Gastroesophageal sphincter (tissue), 3 donors: ENCODE data around the gene ZBED5.

Experiments used
- CTCF ChIP-seq, 4 experiments: fragments of 200-600 bp in 2 of 4; fragments of 450-650 bp in 2 of 4; sonication (generic) in 1 of 4; IDR thresholded peaks; one replicate each; pipeline ENCODE4 v1.5.1; 2017 to 2019; ENCODE audit warnings: antibody characterized with exemption in 4 of 4, mild to moderate bottlenecking in 2 of 4, moderate library complexity in 2 of 4
- EP300 ChIP-seq: sonication (generic); formaldehyde crosslinking; IDR thresholded peaks from one replicate; pipeline ENCODE4 v1.6.1; 2017; ENCODE audit warnings: antibody characterized with exemption, mild to moderate bottlenecking
- POLR2AphosphoS5 ChIP-seq: sonication (generic); formaldehyde crosslinking; IDR thresholded peaks from one replicate; pipeline ENCODE4 v1.6.1; 2017; ENCODE audit warnings: antibody characterized with exemption

DNA sequence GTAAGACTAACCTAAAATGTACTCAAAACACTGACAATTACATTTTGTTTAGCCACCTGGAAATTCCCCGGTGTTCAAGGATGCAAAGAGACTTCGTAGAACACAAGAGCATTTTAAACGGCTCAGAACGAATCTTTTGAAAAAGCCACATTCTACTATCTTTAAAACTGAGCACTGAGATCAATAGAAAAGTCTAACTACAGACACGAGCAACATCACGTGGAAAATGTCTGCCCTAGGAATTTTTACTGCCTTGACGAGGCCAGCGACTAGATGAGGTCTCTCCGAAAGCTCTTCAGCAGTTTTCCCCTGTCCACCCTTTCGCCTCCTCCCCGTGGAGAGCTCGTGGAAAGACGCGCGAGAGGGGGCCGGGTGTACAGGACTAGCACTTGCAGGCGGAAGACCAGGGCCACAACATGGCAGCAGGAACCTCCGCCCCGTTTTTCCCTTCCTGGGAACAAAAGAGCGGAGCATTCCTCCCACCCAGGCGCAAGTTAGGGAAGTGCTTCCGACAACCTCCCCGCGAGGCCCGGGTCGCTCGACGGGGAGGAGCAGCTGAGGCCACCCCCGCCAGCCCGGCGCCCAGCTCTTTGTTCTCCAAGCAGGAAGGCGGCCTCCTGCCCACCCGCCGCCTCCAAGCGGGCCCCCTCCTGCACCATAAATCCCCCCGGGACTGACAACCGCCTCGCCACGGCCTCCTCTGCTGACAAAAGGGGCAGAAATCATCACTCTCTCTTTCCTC is 50.2 kb downstream of the ZBED5 start:
- TF ChIP-seq EP300 (no peak), POLR2AphosphoS5 (peak; percentile 44), CTCF (IDR thresholded peaks at IDR 0.05) (no peak)
